Fibroblast of lung (primary cell): Measurements from ENCODE around the gene NOP14. TPM values are rescaled to one million over a fixed set of nuclear protein-coding genes. Genes with fewer than 3 reads are reported as not detected.
"Not testable (repeated sequence)": the region's sequence is repeated elsewhere in the genome, so short reads cannot be mapped to it uniquely, and the experiment has no call there.

Source experiments
- DNase-seq, 2 donors: peaks; one replicate each; pipeline versions ENCODE4 v3.0.0 to v3.0.0-alpha.2; 2010; ENCODE audit warnings: low read depth in 2 of 2
- H2AFZ ChIP-seq: 2 replicates; pipeline ENCODE4 v1.5.1; 2012; ENCODE audit warnings: low read length, control low read depth, inconsistent platforms
- H3K27ac ChIP-seq: 2 replicates; pipeline ENCODE4 v1.5.1; 2011; ENCODE audit warnings: low read length, control low read depth; ENCODE audit not compliant: insufficient read depth
- H3K27me3 ChIP-seq: 2 replicates; pipeline ENCODE4 v1.5.1; 2011; ENCODE audit warnings: mild to moderate bottlenecking, low read length; ENCODE audit not compliant: control insufficient read depth, insufficient read depth
- H3K36me3 ChIP-seq: 2 replicates; pipeline ENCODE4 v1.5.1; 2011; ENCODE audit warnings: low read length; ENCODE audit not compliant: control insufficient read depth, insufficient read depth
- H3K4me1 ChIP-seq: 2 replicates; pipeline ENCODE4 v1.5.1; 2011; ENCODE audit warnings: low read length; ENCODE audit not compliant: control insufficient read depth, insufficient read depth; ENCODE audit errors: extremely low read depth
- H3K4me2 ChIP-seq: 2 replicates; pipeline ENCODE4 v1.5.1; 2011; ENCODE audit warnings: low read length, control low read depth; ENCODE audit not compliant: insufficient read depth; ENCODE audit errors: extremely low read depth
- H3K4me3 ChIP-seq, 4 experiments: fragments of 200-600 bp in 1 of 4; sonication (generic) in 1 of 4; replicated peaks in 1 of 4; 2 replicates each; pipeline ENCODE4 v1.5.1; 2011 to 2016; ENCODE audit warnings: low read length in 4 of 4, low read depth in 3 of 4, mild to moderate bottlenecking in 3 of 4, control low read depth in 2 of 4, inconsistent platforms in 1 of 4, mixed read lengths in 1 of 4; ENCODE audit not compliant: insufficient read depth in 1 of 4; ENCODE audit errors: control extremely low read depth in 1 of 4
- H3K79me2 ChIP-seq: 2 replicates; pipeline ENCODE4 v1.5.1; 2012; ENCODE audit warnings: mild to moderate bottlenecking, low read length, inconsistent platforms; ENCODE audit not compliant: control insufficient read depth, insufficient read depth
- H3K9ac ChIP-seq: 2 replicates; pipeline ENCODE4 v1.5.1; 2011; ENCODE audit warnings: mild to moderate bottlenecking, low read length, control low read depth; ENCODE audit not compliant: insufficient read depth
- H3K9me3 ChIP-seq: 2 replicates; pipeline ENCODE4 v1.5.1; 2012; ENCODE audit warnings: low read depth, low read length; ENCODE audit not compliant: control insufficient read depth, insufficient read depth
- H4K20me1 ChIP-seq: 2 replicates; pipeline ENCODE4 v1.5.1; 2011; ENCODE audit warnings: low read length; ENCODE audit not compliant: control insufficient read depth, insufficient read depth; ENCODE audit errors: extremely low read depth
- CTCF ChIP-seq, 2 donors: IDR thresholded peaks in 1 of 2; conservative IDR thresholded peaks in 1 of 2; 1 replicate in 1 of 2; 2 replicates in 1 of 2; pipeline ENCODE4 v1.5.1; 2011 to 2012; ENCODE audit warnings: low read length in 2 of 2, control low read depth in 1 of 2, inconsistent platforms in 1 of 2, low read depth in 1 of 2, mild to moderate bottlenecking in 1 of 2
- EZH2 ChIP-seq: IDR thresholded peaks from 2 replicates; pipeline ENCODE4 v1.5.1; 2012; ENCODE audit warnings: low read length, control low read depth, mild to moderate bottlenecking; ENCODE audit errors: missing control alignments
- polyA plus RNA-seq, 2 donors: library from polyadenylated mRNA; depleted of rRNA in 1 of 2; stranded (reverse) in 1 of 2; unstranded in 1 of 2; fragments of >200 nt; gene quantifications; 2 replicates each; pipeline ENCODE4 v1.2.1, GENCODE V29; 2011 to 2012; ENCODE audit warnings: missing spikeins in 1 of 2
- total RNA-seq: library from RNA; depleted of rRNA; stranded (reverse); fragments of >200 nt; gene quantifications from 2 replicates; pipeline ENCODE4 v1.2.1, GENCODE V29; 2014

NOP14 gene
- total and polyA plus RNA-seq, 2 donors (not counting 1 experiment from before 2014, with no cell fraction given), result 13.1 to 16.7 TPM

DNA sequence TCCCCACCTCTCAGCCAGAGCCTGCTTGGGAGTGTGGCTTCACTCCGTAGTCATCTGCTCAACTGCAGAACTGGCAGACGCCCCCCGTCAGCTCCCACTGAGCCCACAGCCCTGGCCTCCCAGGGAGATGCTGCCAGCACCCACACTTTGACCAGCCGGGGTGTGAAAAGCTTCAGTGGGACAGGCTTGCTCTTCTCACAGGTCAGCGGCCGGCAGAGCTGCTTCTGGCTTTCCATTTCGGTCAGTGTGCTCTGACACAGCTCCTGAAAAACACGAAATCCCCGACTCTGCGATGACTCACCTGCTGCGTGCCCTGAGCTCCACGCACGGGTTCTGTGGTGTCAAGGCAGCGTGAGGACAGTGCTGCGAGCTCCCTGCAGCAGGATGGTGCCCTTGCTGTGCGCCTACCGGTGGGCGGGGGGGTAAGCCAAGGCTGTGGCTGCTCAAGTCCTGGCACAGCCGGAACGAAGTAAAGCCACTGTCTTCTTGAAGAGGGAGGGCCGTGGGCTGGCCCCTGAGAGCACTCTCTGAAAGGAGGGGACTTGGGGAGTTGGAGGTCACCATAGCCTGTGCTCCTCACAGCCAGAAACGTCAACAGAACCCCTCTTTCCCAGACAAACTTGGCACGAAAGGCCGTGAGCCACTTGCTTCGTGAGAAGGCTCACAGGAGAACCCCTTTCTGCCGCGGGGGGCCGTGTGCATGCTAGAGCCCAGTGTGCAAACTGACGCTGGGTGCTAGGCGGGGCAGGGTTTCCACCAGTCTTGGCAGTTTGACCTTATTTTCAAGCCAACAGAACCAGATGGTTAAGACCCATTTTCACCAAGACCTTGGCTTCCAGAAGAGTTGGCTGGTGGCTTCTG, 23.6 kb downstream of the NOP14 start:
- Histone ChIP-seq H3K9me3 (no peaks in the 10 kb centered on the region), H3K4me2 (no peak overlapping the region), H3K9ac (no peak overlapping the region), H3K4me3 (no peak overlapping the region), H3K27ac (no peak overlapping the region), H3K36me3 (peaks cover 54% of the 10 kb centered on the region), H4K20me1 (no peaks in the 10 kb centered on the region), H3K27me3 (no peaks in the 10 kb centered on the region), H3K79me2 (peaks cover 17% of the 10 kb centered on the region), H2AFZ (no peak overlapping the region), H3K4me1 (peaks cover 11% of the 10 kb centered on the region)
- TF ChIP-seq EZH2 (no peak), CTCF (conservative IDR thresholded peaks at IDR 0.05 in 1 of 2, IDR thresholded peaks at IDR 0.05 in 1 of 2; ENCODE audit: low read depth in 1 of 2, low read length in 2 of 2) (no peak)
- DNase-seq, result no peak

- no peaks in the 10 kb centered on the region for H4K20me1 ChIP-seq
Measured at GRCh38 chr4:2938906-2939305, 24.3 kb downstream of the NOP14 start.

DNA sequence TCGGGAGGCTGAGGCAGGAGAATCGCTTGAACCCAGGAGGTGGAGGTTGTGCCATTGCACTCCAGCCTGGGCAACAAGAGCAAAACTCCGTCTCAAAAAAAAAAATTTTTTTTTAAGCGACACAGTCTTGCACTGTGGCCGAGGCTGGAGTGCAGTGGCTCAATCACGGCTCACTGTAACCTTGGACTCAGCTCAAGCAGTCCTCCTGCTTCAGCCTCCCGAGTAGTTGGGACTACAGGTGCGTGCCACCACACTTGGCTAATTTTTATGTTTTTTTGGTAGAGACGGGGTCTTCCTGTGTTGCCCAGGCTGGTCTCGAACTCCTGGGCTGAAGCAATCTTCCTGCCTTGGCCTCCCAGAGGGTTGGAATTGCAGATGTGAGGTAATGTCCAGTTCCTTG, 24.8 kb downstream of the NOP14 start:
- H3K4me3 ChIP-seq, H3K9ac ChIP-seq, H3K27ac ChIP-seq, H3K4me2 ChIP-seq, H3K27me3 ChIP-seq, DNase-seq, H2AFZ ChIP-seq, H3K9me3 ChIP-seq, H4K20me1 ChIP-seq: not testable (repeated sequence)
- peaks cover 51% of the 10 kb centered on the region for H3K36me3 ChIP-seq
- H3K79me2 ChIP-seq, result peaks cover 22% of the 10 kb centered on the region
- H3K4me1 ChIP-seq, result peaks cover 11% of the 10 kb centered on the region

More at GRCh38 chr4:2938906-2939305, 24.3 kb downstream of the NOP14 start:
- no peak overlapping the region for H3K27ac ChIP-seq
- H3K9ac ChIP-seq, result no peak overlapping the region
- H3K9me3 ChIP-seq, result no peaks in the 10 kb centered on the region
- H3K27me3 ChIP-seq, result no peaks in the 10 kb centered on the region
- no peak for TF ChIP-seq EZH2
- TF ChIP-seq CTCF (conservative IDR thresholded peaks at IDR 0.05 in 1 of 2, IDR thresholded peaks at IDR 0.05 in 1 of 2; ENCODE audit: low read depth in 1 of 2, low read length in 2 of 2), result no peak
- peaks cover 11% of the 10 kb centered on the region for H3K4me1 ChIP-seq
- H3K4me2 ChIP-seq, result no peak overlapping the region
- H3K36me3 ChIP-seq, result peaks cover 54% of the 10 kb centered on the region
- peaks cover 17% of the 10 kb centered on the region for H3K79me2 ChIP-seq
- H3K4me3 ChIP-seq, result no peak overlapping the region
- no peak overlapping the region for H2AFZ ChIP-seq
- DNase-seq, result no peak
